ENCODE data around the gene ELOVL7. TPM values are rescaled to one million over a fixed set of nuclear protein-coding genes. Genes with fewer than 3 reads are reported as not detected.
A peak's percentile ranks its signal among the peaks of the same experiment; 100 is the strongest.

Gene ELOVL7
- under 1 TPM in 1 of 2 experiments, not detected in 1; 0.18 TPM for total RNA-seq

GRCh38 chr5:60843936-60844905 lies at the start of gene ELOVL7:
Gene ELOVL7 (minus strand): TSS chr5:60844269. CDS start chr5:60787397, 56,872 bp downstream.
- POLR2A ChIA-PET, result no interaction called here
- CTCF ChIA-PET, result no interaction called here
- Mint-ChIP-seq H3K4me3 (peak within 1 kb of the TSS; percentile 69), H3K36me3 (ENCODE audit: low read depth) (no peaks in the 10 kb centered on the region), H3K27me3 (peaks cover 50% of the 10 kb centered on the region), H3K4me1 (ENCODE audit: low read depth) (peaks cover 6% of the 10 kb centered on the region), H3K27ac (no peak within 1 kb of the TSS), H3K9me3 (no peaks in the 10 kb centered on the region)
- intact Hi-C loops (cut with micrococcal nuclease), result no loop called here
- DNase-seq (peak; percentile 67), ATAC-seq (peak; percentile 95)
- TF ChIP-seq CTCF (IDR thresholded peaks at IDR 0.05), result peak; percentile 37

GRCh38 chr5:60893521-60893920 lies 49.5 kb upstream of the ELOVL7 start:
- CTCF ChIA-PET, result no interaction called here
- Mint-ChIP-seq H3K4me1 (ENCODE audit: low read depth) (no peaks in the 10 kb centered on the region), H3K9me3 (no peaks in the 10 kb centered on the region), H3K27me3 (no peaks in the 10 kb centered on the region), H3K36me3 (ENCODE audit: low read depth) (peaks cover 34% of the 10 kb centered on the region), H3K27ac (no peak overlapping the region), H3K4me3 (no peak overlapping the region)
- ATAC-seq (no peak), DNase-seq (no peak)
- TF ChIP-seq CTCF (IDR thresholded peaks at IDR 0.05), result no peak
- POLR2A ChIA-PET, result no interaction called here
- intact Hi-C loops (cut with micrococcal nuclease), result no loop called here

GRCh38 chr5:60891667-60892066 lies 47.6 kb upstream of the ELOVL7 start:
- CTCF ChIA-PET, result no interaction called here
- H3K27ac Mint-ChIP-seq, result no peak overlapping the region
- intact Hi-C loops (cut with micrococcal nuclease), result no loop called here
- H3K27me3 Mint-ChIP-seq, result no peaks in the 10 kb centered on the region
- H3K4me1 Mint-ChIP-seq (ENCODE audit: low read depth), result peaks cover 2% of the 10 kb centered on the region
- no peak overlapping the region for H3K4me3 Mint-ChIP-seq
- TF ChIP-seq CTCF (IDR thresholded peaks at IDR 0.05), result no peak
- POLR2A ChIA-PET, result no interaction called here
- DNase-seq, result no peak
- H3K36me3 Mint-ChIP-seq (ENCODE audit: low read depth), result peaks cover 33% of the 10 kb centered on the region
- H3K9me3 Mint-ChIP-seq, result no peaks in the 10 kb centered on the region
- no peak for ATAC-seq

GRCh38 chr5:60888359-60889061 lies 44.4 kb upstream of the ELOVL7 start:
- ChIA-PET POLR2A (no interaction called here), CTCF (no interaction called here)
- intact Hi-C loops (cut with micrococcal nuclease), result no loop called here
- Mint-ChIP-seq H3K9me3 (no peaks in the 10 kb centered on the region), H3K27ac (no peak overlapping the region), H3K4me1 (ENCODE audit: low read depth) (peaks cover 2% of the 10 kb centered on the region), H3K4me3 (no peak overlapping the region), H3K36me3 (ENCODE audit: low read depth) (peaks cover 29% of the 10 kb centered on the region), H3K27me3 (no peaks in the 10 kb centered on the region)
- ATAC-seq (peak; percentile 17), DNase-seq (no peak)
- TF ChIP-seq CTCF (IDR thresholded peaks at IDR 0.05), result no peak

GRCh38 chr5:60887746-60888145 lies 43.7 kb upstream of the ELOVL7 start:
- DNase-seq (no peak), ATAC-seq (no peak)
- POLR2A ChIA-PET, result interaction anchor here (0.7 kb wide), 1 partner anchor 86 kb away, joined by 3 read pairs; no protein-coding TSS in a partner anchor
- Mint-ChIP-seq H3K4me1 (ENCODE audit: low read depth) (peaks cover 2% of the 10 kb centered on the region), H3K9me3 (peaks cover under 1% of the 10 kb centered on the region), H3K27me3 (no peaks in the 10 kb centered on the region), H3K36me3 (ENCODE audit: low read depth) (peaks cover 27% of the 10 kb centered on the region), H3K4me3 (no peak overlapping the region), H3K27ac (no peak overlapping the region)
- CTCF ChIA-PET, result no interaction called here
- no peak for TF ChIP-seq CTCF (IDR thresholded peaks at IDR 0.05)
- intact Hi-C loops (cut with micrococcal nuclease), result no loop called here

Measured in activated CD8-positive, alpha-beta T cell treated with anti-CD3 and anti-CD28 coated beads for 36 hours (primary cell).